Chondrocyte (in vitro differentiated cells): ENCODE data around the gene SHISA6. TPM values are rescaled to one million over a fixed set of nuclear protein-coding genes. Genes with fewer than 3 reads are reported as not detected.

Experiments used
- DNase-seq: peaks from one replicate; pipeline ENCODE4 v3.0.0; 2021; ENCODE audit warnings: mixed read lengths, low spot score
- H3K27ac Mint-ChIP-seq: one replicate; pipeline ENCODE4 v1.8.0; 2021; ENCODE audit warnings: mild to moderate bottlenecking, moderate library complexity, mixed read lengths; ENCODE audit not compliant: unreplicated experiment
- H3K27me3 Mint-ChIP-seq: 2 replicates; pipeline ENCODE4 v1.8.0; 2021; ENCODE audit warnings: low read depth, mixed read lengths
- H3K36me3 Mint-ChIP-seq: 2 replicates; pipeline ENCODE4 v1.8.0; 2021; ENCODE audit warnings: low read depth, mixed read lengths
- H3K4me1 Mint-ChIP-seq: 2 replicates; pipeline ENCODE4 v1.8.0; 2021; ENCODE audit warnings: low read depth, mild to moderate bottlenecking, mixed read lengths
- H3K4me3 Mint-ChIP-seq: one replicate; pipeline ENCODE4 v1.8.0; 2021; ENCODE audit warnings: mild to moderate bottlenecking, moderate library complexity, mixed read lengths; ENCODE audit not compliant: unreplicated experiment
- H3K9me3 Mint-ChIP-seq: 2 replicates; pipeline ENCODE4 v1.8.0; 2021; ENCODE audit warnings: low read depth, mixed read lengths
- CTCF ChIP-seq: fragments of 200-600 bp; sonication (generic); IDR thresholded peaks from 2 replicates; pipeline ENCODE4 v1.5.0; 2021; ENCODE audit warnings: antibody characterized with exemption, mild to moderate bottlenecking, moderate library complexity
- total RNA-seq: library from RNA; stranded (reverse); gene quantifications from 3 replicates; pipeline ENCODE4 v1.2.1, GENCODE V29; 2021

SHISA6 gene
- total RNA-seq, 1 donor from 2014 or later: not detected

- no peaks in the 10 kb centered on the region for H3K36me3 Mint-ChIP-seq
- no peak for TF ChIP-seq CTCF
- no peaks in the 10 kb centered on the region for H3K4me1 Mint-ChIP-seq
- H3K9me3 Mint-ChIP-seq: peaks cover 24% of the 10 kb centered on the region
- no peak for DNase-seq
- H3K27me3 Mint-ChIP-seq: no peaks in the 10 kb centered on the region
- H3K4me3 Mint-ChIP-seq: no peak overlapping the region
- H3K27ac Mint-ChIP-seq: no peak overlapping the region
These were observed 294.2 kb downstream of the SHISA6 start for GRCh38 chr17:11535231-11535630.

- Mint-ChIP-seq H3K4me1 (no peaks in the 10 kb centered on the region), H3K27me3 (no peaks in the 10 kb centered on the region), H3K4me3 (no peak overlapping the region), H3K27ac (no peak overlapping the region), H3K9me3 (peaks cover 38% of the 10 kb centered on the region), H3K36me3 (no peaks in the 10 kb centered on the region)
- TF ChIP-seq CTCF: no peak
- DNase-seq: no peak
These were observed 297.4 kb downstream of the SHISA6 start for GRCh38 chr17:11538366-11538765.

DNA sequence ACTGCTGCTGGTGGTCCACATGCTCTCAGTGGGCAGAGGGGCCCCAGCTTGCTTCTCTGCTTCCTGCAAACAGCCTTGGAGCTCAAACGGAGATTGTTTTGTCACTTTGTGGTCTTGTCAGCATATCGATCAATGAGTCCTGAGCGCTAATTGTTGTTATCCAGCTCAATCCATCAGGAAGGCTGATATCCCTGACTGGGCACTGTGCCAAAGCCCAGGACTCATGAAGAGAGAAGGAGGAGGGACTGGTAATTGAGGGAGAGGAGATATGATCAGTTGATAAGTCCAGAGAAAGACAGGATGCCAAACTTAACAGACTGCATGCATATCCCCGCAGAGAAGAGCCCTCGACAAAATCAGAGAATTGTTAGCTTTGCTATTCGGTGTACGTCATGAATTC lies 298.6 kb downstream of the SHISA6 start:
- Mint-ChIP-seq H3K4me3 (no peak overlapping the region), H3K4me1 (no peaks in the 10 kb centered on the region), H3K27ac (no peak overlapping the region), H3K9me3 (peaks cover 40% of the 10 kb centered on the region), H3K27me3 (no peaks in the 10 kb centered on the region), H3K36me3 (no peaks in the 10 kb centered on the region)
- DNase-seq: no peak
- no peak for TF ChIP-seq CTCF

- Mint-ChIP-seq H3K36me3 (no peaks in the 10 kb centered on the region), H3K4me1 (no peaks in the 10 kb centered on the region), H3K4me3 (no peak overlapping the region), H3K9me3 (peaks cover 25% of the 10 kb centered on the region), H3K27ac (no peak overlapping the region), H3K27me3 (no peaks in the 10 kb centered on the region)
- no peak for TF ChIP-seq CTCF
- no peak for DNase-seq
These were observed 304.0 kb downstream of the SHISA6 start for GRCh38 chr17:11545002-11545401.

DNA sequence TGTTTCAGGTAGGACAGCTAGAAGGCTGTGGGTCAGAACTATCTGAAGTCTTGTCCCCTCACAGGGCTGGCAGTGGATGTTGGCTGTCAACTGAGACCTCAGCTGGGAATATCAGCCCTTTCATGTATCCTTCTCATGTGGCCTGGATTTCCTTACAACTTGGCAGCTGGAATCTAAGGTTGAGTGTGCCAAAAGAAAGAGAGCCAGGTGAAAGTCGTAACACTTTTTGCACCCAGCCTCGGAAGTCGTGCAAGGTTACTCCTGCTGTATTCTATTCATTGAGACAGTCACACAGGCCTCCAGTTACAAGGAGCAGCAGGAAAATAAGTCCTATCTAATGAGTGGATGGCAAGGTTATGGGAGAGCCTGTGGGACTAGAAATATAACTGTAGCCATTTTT lies 304.7 kb downstream of the SHISA6 start:
- no peak for TF ChIP-seq CTCF
- Mint-ChIP-seq H3K4me1 (no peaks in the 10 kb centered on the region), H3K27me3 (no peaks in the 10 kb centered on the region), H3K36me3 (no peaks in the 10 kb centered on the region), H3K27ac (no peak overlapping the region), H3K4me3 (no peak overlapping the region), H3K9me3 (peaks cover 21% of the 10 kb centered on the region)
- no peak for DNase-seq
